ENCODE results near the gene SH2D4B.

SH2D4B gene

DNA sequence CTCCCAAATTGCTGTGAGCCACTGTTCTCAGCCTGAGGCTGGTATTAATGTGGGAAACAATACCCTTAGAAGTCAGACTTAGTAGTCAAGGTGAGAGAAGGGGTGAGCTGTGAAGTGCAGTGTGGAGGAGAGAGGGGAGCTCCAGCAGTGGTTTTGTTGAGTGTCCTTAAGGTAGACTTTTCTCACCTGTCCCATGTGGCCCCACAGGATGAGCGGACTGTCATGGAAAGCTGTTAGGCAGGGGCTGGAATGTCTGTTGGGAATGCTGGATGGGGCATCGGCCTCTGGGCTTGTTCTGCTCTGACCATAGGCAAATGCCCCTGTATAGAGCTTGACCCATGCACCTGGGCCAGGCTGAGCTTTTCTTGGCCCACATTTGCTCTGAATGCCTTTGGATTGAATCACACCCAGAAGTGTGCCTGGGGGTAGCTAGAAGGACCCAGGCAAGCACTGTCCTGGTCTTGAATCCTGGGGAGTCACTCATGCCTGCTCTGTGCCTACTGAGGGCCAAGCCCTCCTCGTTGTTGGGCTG is 36.3 kb upstream of the SH2D4B start:
- no peak overlapping the region for H3K4me3 ChIP-seq (ENCODE audit: low read depth, low read length)
- no peak for TF ChIP-seq CTCF (IDR thresholded peaks at IDR 0.05; ENCODE audit: insufficient read depth, low read depth, low read length, missing control alignments)
- DNase-seq (ENCODE audit: low read depth): no peak

- no peak for DNase-seq (ENCODE audit: low read depth)
- no peak overlapping the region for H3K4me3 ChIP-seq (ENCODE audit: low read depth, low read length)
Measured at GRCh38 chr10:80501913-80502521, 35.7 kb upstream of the SH2D4B start.

DNA sequence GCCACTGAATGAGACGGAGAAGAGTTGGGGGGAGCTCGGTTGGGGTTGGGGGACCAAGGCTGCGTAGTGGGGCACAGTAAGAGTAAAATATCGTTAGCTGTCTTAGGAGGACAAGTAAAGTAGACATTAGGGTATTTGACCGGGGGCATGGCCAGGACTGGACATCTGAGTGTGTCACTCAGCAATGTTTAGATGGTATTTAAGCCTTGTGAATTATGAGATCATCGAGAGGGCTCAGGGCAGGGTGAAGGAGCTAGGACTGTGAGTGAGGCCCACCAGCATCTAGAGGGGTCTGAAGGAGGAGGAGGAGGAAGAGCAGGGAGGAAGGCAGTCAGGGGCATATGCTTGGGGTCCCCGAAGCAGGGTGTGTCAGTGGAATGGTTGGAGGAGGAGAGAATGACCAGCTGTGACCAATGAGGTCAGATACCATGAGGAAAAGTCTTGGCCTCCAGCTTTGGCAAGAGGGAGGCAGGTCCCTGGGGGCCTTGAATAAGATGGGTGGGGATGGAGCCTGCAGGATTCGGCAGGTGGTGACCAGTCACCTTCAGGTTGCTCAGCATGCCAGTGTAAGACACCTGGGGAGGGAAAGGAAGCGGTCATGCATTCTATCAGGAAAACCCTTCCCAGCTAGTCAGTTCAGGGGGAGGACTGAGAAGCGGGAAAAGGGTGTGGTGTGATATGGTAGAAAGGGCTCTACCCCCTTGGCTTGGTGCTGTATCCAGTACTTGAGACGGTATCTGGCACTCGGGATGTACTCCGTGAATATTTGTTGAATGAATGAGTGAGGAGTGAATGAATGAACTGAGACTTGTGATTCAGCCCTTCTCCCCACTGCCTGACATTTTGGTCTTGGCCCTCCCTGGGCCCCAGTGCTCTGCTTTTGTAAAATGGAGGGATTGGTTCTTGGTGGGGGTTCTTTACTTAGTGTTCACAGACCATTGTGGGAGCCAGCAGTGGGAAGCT is 34.8 kb upstream of the SH2D4B start:
- H3K4me3 ChIP-seq (ENCODE audit: low read depth, low read length): no peak overlapping the region
- no peak for TF ChIP-seq CTCF (IDR thresholded peaks at IDR 0.05; ENCODE audit: insufficient read depth, low read depth, low read length, missing control alignments)
- no peak for DNase-seq (ENCODE audit: low read depth)

More at GRCh38 chr10:80501913-80502521, 35.7 kb upstream of the SH2D4B start:
- TF ChIP-seq CTCF (IDR thresholded peaks at IDR 0.05; ENCODE audit: insufficient read depth, low read depth, low read length, missing control alignments): no peak

DNA sequence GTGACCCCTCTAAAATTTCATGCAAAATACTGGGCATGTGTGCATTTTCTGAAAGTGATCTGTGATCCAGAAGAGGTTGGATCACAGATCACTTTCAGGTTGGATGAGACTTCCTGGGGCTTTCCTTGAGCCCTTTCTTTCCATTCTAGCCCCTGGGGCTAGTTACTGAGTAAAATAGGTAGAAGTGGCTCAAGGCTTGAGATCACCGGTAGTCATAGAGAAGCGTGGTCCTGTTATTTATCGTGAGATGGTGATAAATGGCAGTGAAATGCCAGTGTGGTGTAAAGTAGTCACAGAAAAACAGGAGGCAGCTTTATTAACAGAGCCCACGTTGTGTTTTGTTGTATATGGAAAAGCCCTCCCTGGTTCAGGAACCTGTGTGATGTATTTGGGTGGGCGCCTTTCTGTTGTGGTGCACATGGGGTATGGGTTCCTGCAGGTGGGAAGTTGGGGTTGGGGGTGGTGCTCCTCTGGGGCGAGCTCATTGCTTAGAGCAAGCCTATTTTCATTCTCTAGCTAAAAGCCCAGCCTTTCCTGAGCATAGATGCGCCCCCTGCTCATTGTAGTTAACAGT is 34.0 kb upstream of the SH2D4B start:
- no peak for TF ChIP-seq CTCF (IDR thresholded peaks at IDR 0.05; ENCODE audit: insufficient read depth, low read depth, low read length, missing control alignments)
- H3K4me3 ChIP-seq (ENCODE audit: low read depth, low read length): no peak overlapping the region
- no peak for DNase-seq (ENCODE audit: low read depth)

DNA sequence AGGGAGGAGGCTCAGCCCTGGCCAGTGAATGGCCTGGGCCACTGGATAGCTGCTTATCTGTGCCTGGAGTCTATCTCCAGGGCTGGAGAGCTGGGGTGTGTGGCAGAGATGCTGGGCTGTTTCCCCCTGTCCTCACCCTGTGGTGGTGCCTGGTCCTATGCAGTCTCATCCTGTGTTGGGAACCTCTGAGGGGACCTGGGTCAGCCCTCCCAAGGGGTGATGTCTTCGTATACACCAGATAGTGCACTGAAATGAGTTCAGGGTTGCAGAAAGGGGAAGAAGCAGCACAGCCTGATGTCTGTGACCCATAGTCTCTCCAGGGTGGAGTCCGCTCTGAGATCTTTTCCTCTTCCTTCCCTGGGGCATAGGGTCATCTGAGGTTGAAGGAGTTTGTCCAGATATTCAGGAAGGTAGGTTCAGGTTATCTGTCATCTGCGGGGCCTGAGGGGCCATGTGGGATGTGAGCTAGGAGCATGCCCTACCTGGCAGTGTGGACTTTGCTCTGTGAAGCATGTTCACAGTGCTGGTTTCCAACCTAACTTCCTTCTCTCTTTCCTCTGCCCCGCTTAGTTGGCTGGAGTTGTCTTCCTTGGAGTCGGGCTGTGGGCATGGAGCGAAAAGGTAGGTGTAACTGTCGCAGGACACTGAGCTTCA is 33.4 kb upstream of the SH2D4B start:
- no peak overlapping the region for H3K4me3 ChIP-seq (ENCODE audit: low read depth, low read length)
- no peak for TF ChIP-seq CTCF (IDR thresholded peaks at IDR 0.05; ENCODE audit: insufficient read depth, low read depth, low read length, missing control alignments)
- no peak for DNase-seq (ENCODE audit: low read depth)

GRCh38 chr10:80504897-80505465 is 32.7 kb upstream of the SH2D4B start:
- no peak overlapping the region for H3K4me3 ChIP-seq (ENCODE audit: low read depth, low read length)
- DNase-seq (ENCODE audit: low read depth): no peak
- TF ChIP-seq CTCF (IDR thresholded peaks at IDR 0.05; ENCODE audit: insufficient read depth, low read depth, low read length, missing control alignments): no peak

Data from GM12865 (cell line).